T-helper 1 cell (primary cell): ENCODE data around the gene PIEZO1.

Source experiments
- DNase-seq, 5 donors: peaks; one replicate each; pipeline ENCODE4 v3.0.0-alpha.2; 2012 to 2020

Gene PIEZO1

DNA sequence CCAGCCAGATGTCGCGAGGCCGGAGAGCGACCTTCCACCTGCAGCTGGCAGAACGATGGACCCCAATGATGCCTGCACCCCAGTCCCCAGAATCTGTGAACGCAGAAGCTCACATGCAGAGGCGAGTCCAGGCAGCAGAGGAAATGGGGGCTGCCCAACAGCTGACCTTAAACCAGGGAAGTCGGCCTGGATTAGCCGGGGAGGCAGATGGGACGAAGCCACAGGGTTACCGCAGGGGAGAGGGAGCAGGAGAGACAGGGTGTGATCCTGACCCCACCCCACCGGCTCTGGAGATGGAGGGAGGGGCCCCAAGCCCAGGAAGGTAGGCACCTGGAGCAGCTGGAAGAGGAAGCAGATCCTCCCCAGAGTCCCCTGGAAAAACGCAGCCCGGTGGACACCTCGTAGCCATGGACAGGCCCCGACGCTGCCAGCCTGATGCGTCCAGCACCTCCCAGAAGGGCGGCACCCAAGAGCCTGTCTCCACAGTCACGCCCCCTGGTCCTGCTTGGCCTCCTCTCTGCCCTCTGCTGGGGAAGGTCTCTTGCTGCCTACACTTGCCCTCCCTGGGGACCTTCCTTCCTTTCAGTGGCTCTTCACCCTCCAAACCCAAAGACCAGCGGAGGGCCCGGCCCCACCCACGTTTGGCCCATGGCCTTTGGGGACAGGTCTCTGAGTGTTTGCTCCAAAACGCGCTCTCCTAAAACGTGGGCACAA, 37.3 kb downstream of the PIEZO1 start:
- DNase-seq, result peak in 1 of 5 donors; percentile 64

DNA sequence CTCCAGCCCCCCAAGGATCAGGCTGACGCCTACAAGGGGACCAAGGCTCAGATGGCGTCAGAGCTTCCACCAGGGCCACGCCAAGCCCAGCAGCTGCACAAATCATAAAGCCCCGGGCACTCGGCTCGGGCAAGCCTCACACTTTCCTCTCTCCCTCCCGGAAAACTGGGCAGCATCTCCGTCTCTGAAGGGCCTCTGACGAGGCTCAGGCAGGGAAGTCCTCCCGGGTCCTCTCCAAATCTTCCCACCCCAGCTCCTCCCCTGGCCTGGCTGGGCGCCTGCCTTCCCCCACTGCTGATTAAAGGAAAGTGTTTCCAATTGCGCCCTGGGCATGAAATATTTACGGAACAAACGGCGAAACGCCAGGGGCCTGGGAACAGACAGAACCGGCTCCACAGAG, 38.5 kb downstream of the PIEZO1 start:
- DNase-seq, result no peak

DNA sequence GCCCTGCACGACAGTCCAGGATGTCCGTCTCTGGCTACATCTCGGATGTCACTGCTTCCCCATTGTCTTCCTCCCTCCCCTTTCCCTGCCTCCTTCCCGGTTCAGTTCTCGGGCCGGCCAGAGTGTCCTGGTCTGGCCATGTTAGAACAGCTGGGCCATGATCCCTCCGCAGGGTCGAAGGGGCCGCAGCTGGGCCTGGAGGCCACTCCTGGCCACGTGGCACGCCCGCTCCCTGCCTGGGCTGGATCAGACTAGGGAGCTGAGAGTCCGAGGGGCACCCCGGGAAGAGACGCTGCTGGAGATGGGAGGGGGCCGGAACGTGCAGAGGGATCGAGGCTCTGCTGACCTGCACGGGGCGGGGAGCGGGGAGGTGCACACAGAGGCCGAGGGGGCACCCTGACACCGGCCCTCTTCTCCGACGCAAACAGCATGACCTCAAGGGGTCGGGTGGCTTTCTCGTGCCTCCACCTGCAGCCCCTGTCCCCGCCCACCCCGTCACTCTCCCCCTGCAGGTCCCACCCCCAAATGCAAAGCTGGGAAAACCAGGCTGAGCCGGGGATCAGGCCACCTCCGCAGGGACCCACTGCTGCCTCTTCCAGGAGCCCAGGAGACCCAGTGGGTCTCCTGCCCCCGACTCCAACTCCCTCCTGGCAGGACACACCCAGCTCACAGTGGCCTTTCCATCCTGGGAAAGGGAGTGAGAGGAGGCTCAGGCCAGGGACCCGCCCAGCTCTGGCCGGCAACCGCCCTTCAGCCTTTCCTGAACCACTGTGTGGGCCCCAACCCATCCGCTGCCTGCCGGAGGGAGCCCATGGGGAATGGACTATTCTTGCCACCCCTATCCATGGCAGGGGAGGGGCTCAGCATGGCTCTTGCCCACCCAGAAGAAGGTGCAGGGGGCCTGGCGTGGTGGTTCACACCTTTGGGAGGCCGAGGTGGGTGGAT, 40.2 kb downstream of the PIEZO1 start:
- no peak for DNase-seq

DNA sequence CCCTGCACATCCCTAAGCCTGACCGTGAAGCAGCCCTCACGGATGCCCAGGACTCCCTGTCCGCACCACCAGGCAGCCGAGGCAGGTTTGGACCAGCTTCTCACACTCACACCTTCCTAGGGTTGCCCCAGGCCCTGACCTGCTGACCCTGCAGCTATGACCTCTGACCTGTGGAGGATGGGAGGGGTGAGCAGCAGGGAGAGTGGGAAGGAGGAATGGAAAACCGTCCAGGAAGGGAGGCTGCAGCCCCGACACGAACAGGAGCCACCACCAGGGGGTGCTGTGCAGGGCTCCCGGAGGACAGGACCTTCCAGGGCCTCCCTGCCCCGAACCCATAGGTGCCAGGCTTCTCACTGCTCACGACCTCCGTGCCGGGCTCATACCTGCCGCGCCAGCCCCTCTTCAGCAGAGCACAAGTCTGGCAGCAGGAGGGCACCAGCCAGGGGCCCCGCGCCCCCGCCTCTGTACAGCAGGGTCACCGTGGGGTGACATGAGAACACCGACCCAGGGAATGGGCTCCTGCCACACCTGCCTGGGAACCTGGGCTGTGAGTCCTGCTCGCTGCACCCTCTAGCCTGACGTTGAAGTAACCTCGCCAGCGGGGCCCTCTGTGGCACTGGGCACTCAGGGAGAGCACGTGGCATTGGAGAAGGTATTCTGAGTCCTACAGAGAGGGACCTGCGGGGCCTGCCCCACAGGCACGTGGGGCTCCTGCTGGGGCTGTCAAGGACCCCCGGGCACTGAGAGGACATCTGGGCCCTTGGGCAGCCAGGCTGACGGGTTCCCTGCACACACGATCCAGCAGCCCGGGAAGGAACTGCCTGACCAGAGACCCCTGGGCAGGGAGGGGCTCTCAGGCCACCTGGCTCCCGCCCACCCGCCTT, 41.1 kb downstream of the PIEZO1 start:
- peak; percentile 53 to 75 (median 63) for DNase-seq

DNA sequence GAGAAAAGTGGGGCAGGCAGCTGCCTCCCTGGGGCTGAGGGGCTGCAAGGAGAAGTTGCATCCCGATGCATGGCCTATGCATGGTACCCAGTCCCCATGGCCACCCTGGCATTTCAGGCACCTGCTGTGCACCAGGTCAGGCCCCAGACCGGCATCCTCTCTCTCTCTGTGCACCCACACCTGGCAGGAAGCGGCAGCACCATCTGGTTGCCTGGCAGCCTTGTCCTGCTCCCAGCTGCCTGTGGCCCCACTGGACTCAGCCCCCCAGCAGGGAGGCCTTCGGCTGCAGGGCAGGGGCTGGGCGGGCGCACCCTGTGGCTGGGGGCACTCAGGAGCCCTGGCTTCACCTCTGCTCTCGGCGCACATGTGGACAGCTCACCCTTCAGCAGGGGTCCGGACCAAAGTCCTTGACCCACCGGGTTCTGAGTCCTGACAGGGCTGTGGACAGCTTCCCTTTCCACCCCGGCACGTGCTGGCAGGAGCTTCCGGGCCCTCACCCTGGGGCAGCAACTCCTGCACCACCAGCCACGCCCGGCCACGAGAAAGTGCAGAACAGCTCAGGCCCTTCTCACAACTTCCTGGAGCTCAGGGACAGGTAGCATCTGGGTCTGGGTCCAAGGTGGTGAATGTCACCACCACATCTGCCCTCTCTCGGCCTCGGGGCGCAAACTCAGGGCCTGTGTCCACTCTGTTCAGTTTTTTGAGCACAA, 42.0 kb downstream of the PIEZO1 start:
- DNase-seq, result no peak

DNA sequence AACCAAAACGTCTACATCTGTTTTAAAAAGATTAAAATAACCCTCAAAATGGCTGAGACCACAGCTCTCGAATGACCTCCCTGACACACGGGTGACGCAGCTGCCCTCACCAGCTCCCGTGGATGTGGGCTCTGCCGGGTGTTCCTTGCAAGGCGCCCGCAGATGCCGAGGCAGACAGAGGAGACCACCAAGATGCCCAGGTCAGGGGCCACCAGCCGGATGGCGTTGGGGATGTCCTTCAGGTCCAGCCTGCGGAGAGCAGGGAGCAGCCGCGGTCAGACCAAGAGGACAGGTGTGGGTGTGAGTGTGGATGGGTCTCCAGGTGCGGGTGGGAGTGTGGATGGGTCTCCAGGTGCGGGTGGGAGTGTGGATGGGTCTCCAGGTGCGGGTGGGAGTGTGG, 43.7 kb downstream of the PIEZO1 start:
- no peak for DNase-seq

DNA sequence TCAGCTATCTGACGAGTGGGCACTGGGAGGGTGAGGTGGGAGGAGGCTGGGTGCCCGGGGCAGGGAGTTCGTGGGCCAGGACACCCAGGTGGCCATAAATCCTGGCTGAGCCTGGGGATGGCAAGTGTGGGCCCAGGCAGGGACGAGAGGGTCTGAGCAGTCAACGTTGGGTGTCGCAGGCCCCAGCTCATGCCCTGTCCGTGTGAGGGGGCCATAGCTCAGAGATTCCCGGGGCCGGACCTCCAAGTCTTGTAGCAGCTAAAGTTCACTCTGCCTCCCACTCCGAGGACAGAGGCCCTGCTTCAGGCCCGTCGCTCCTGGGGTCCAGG, 44.3 kb downstream of the PIEZO1 start:
- DNase-seq, result no peak

DNA sequence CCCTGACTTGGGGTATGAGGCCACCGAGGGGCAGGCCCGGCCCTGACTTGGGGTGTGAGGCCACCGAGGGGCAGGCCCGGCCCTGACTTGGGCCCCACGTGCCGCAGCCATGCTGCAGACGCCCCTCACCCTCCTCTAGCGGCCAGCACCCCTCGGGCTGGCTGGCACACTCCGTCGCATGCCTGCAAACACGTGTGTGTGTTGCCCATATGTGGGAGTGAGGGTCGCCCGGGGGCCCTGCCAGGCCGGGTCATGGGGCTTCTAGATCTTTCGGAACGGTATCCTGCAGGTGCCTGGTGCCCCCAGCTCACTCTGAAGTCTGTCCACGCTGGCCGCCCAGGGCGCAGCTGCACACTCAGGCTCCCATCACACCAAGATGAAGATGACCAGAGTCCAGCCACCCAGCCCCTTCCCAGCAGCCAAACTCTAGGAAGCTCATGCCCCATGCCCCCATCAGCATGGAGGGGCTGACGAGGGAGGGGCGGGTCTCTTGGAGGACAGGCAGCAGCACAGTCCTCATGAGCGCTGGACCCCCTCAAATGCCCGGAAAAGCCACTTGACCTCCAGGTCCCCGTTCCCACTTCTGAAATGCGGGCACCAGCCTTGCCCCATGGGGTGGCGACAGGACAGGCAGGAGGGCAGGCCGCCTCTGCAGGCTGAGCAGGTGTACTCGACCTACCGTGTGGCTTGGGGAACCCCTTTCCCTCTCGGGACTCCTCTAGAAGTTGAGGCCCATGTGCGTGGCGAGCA, 44.9 kb downstream of the PIEZO1 start:
- no peak for DNase-seq

DNA sequence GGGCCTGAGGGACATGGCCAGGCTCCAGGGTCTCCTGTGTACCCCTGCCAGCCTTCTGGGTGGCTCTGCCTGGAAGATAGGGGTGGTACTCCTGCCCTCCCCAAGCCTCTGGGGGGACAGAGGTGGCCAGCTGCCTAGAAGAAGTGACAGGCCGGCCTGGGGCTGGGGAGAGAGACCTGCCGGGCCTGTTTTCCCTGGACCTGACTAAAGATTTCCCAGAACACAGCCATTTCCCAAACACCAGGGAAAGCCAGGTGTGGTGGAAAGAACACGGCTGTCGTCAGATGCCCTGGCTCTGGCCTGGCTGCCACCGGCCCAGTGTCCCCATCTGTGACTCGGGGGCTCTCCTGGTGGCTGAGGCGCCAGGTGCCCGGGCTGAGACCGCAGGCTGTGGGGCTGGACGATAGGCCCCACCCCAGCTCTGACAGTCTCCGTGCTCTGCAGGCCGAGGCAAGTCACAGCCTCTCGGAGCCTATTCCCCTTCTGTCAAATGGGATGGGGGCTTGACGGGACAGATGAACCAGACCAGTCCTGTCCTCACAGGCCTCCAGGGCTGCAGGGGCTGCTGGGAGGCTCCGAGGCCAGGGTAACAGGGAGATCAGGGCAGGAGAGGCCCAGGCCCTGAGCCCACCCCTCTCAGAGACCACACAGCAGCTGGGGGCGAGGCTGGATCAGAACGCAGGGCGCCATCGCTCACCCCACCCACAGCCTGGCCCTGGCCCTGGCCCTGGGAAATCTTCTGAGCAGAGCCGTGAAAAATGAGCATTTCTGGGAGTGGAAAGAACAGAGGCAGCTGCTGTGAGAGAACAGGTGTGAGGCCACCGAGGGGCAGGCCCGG, 45.7 kb downstream of the PIEZO1 start:
- no peak for DNase-seq

DNA sequence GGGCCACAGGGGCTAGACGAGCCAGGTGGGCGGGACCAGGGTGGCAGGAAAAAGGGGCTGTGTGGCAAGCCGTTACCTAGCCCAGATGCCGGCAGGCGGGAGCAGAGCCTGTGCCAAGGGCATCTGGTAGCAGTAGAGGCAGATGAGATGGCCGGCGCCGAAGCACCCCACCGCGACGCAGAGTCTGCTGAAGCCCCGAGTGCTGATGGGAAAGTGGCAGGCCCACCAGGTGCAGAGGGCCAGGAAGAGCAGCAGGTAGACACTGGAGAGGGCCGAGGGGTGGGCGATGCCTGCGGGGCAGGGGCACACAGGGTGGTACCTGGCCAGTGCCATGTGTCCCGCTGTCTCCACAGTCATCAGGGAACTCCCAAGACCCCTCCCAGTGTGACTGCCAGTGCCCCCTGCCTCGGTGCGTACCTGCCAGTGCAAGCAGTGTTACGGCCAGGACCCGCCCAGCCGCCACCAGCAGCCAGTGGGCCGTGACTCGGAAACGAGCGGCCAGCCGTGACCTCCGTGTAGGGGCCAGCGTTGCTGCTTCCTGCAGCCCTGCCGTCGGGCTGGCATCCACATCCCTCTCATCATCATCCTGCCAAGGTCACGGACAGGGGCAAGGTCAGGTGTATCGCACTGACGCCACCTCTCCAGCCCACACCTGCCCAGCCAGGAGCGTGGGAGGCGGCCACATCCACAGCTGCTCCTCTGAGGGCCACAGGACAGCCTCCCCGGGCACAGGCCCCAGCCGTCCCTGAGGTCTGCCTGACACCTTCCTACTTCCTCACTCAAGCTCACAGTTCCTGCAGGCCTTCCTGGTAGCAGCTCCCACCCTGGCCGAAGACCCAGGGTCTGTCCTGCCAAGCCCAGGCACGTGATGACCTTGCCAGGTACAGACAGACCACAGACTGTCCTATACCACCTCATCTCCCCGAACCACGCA, 46.6 kb downstream of the PIEZO1 start:
- no peak for DNase-seq

DNA sequence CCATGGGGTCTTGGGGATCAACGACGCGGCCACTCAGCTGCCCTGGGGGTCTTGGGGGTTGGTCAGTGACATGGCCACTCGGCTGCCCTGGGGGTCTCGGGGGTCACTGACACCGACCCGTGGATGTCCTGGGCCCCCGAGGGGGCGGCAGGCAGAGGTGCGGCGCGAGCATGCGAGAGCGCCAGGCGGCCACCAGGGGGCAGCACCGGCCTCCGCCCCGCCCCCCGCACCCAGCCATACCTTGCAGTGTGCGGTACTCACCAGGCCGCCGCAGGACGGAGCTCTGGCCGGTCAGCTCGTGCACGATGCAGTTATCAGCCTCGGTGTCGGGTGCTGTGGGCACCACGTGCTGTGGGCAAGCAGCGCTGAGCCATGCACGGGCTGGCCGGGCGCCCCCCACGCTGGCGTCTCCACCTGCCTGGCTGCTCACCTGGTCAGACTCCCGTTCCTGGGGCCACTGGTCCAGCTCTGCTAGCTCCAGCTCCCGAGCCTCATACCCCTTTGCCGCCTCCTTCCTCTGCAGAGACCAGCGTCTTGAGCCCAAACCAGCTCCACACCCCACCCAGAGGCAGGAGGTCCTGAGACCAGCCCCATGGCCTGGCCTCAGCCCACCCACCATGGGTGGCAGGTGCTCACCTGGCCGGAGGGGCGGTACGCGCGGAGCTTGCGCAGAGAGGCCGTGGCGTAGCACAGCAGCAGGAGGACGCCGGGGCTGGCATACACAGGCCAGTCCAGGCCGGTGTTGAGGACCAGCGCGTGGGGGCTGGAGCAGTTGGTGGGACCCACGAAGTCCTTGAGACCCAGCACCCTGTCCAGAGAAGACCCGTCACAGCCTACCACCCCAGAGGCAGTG, 47.5 kb downstream of the PIEZO1 start:
- peak; percentile 51 to 81 (median 78) for DNase-seq

DNA sequence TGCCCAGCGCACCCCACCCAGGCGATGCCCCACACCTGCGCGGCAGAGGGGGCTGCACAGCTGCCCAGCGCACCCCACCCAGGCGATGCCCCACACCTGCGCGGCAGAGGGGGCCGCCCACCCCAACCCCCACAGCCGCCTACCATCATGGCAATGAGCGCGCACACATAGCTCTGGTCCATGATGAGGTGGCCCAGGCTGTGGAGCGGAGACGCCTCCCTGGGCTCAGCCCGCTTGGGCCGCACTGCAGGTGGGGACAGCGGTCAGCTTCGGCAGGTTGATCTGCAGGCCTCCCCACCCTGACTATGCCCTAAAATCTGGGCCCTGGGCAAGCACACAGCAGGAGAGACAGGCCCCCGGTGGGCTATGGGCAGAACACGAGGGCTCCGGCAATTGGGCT, 48.5 kb downstream of the PIEZO1 start:
- no peak for DNase-seq

DNA sequence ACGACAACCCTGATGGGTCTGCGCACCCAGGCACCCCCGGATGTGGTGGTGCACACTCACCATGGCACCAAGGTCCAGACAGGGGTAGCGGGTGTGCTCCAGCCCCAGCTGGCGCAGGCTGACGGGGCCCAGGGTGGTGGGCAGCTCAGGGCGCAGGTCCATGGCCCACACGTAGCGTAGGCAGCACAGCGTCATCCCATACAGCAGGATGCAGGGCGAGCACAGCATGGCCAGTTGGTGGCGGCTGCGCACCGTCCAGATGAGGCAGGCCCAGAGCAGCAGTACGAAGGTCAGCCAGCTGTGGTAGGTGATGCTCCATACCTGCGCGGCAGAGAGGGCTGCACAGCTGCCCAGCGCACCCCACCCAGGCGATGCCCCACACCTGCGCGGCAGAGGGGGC, 48.9 kb downstream of the PIEZO1 start:
- no peak for DNase-seq

DNA sequence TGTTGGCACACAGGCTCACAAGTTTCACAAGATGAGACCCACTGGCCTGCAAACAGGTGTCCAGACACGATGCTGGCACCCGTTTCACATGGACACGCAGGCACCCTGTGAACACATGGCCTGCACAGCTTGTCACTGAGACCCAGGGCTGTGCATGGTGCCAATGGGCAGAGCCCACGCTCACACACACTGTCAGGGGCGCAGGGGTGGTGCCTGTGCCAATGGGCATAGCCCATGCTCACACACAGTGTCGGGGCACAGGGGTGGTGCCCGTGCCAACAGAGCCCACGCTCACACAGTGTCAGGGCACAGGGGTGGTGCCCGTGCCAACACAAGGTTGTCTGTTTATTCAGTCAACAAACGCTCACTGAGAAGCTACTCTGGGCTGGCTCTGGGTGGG, 49.4 kb downstream of the PIEZO1 start:
- DNase-seq, result no peak

DNA sequence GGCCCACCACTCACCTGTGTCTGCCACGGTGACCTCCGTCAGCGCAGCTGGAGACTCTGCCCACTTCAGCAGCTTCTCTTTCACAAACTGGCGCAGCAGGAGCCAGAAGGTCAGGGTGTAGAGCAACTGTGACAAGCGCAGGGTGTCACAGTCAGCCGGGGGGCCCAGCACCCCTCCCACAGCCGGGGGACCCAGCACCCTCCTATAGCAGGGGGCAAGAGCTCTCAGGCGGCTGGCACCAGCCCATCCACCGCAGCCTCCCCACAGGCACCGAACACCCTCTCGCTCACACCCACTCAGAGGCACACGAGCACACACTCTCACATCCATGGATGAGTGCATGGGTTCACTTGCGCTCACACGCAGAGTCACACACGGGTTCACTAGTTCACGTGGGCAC, 49.9 kb downstream of the PIEZO1 start:
- no peak for DNase-seq

DNA sequence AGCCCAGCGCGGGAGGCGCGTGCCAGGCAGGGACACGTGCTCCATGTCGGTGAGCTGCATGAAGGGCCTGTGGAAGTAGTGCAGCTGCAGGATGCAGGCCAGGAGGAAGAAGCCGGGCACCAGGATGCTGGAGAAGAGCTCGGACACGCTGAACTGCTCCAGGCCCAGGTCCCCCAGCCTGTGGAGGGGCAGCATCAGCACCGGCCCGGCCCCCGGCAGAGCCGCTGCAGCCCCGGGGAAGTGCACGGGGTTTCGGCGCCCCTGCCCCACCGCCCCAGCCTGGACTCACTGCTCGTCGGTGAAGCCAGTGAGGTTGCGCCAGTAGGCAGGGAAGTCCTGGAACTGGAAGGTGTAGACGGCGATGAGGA, 50.7 kb downstream of the PIEZO1 start:
- no peak for DNase-seq

DNA sequence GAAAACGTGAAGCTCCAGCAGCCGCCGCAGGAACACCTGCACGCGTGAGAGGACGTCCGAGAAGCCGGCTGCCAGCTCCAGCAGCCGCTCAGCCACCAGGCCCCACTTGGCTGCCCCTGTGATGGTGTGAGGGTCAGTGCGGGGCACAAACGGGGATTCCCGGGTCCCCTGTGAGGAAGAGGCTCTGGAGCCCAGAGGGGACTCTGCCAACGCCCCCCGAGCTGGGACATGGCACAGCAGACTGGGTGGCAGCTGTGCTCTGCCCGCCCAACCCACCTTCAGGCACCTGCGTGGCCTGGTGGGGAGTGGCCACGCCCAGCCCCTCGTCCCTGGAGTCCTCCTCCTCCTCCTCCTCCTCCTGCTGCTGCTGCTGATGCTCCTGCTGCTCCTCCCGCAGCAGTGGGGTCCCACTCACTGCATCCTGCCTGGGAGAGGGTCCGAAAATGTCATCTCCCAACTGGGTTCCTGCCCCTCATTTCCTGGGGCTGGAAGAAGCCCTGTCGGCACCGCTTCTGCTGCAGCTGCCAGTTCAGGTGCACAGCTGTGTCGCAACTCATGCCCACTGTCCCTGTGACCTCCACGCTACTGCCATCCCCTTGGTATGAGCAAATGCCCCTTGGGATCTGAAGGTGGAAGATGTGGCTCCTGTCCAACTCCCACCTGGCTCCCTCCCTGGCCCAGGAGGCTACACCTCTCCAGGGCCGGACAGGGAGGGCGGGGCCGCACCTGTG, 51.2 kb downstream of the PIEZO1 start:
- DNase-seq, result no peak

DNA sequence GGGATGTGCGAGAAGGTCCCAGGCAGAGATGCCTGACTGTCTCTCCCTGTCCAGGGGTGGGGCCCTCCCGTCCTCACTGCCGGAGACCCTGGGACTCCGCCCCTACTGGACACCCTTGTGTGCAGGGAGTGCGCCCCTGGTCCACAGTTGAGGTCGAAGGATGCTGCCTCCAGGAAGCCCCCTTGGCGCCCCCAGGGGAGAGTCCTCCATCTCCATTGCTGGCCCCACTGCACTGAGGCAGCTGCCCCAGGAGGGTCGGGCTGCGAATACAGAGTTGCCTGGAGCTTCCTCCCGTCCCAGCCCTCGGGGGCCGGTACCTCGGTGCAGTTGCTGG, 52.1 kb downstream of the PIEZO1 start:
- no peak for DNase-seq
